GM18498 (cell line): ENCODE measurements around the gene RTP2.

Source experiments
- ATAC-seq: cut with Tn5 transposase; IDR thresholded peaks from one replicate; pipeline ENCODE4 v1.9.1; 2021; ENCODE audit warnings: mild to moderate bottlenecking, moderate library complexity; ENCODE audit not compliant: unreplicated experiment

RTP2 gene

DNA sequence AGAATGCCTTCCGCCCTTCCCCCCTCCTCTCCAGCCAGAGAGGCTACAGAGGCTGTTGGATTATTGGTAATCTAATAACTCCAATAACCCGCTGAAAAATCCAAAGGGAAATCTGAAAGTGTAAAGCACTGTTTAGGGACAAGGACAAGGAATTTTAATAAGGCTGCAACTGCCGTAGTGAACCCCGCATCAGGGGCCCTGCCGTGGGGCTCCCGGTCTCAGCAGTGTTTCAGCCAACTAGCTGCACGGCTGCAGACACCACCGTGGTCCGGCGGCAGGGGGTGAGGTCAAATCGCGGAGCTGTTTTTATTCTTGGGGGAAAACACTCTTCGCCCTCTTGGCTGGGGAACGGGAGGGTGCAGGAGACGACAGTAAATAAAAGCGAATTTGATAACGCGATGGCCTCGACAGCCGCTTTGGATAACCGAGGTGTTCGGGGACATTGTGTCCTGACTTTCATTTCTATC, 36.8 kb upstream of the RTP2 start:
- no peak for ATAC-seq

- ATAC-seq: peak; percentile 64
These were observed 36.2 kb upstream of the RTP2 start for GRCh38 chr3:187738331-187739093.

GRCh38 chr3:187738071-187738330, 35.6 kb upstream of the RTP2 start:
- ATAC-seq: no peak

- ATAC-seq: no peak
These were observed 35.2 kb upstream of the RTP2 start for GRCh38 chr3:187737368-187738070.

DNA sequence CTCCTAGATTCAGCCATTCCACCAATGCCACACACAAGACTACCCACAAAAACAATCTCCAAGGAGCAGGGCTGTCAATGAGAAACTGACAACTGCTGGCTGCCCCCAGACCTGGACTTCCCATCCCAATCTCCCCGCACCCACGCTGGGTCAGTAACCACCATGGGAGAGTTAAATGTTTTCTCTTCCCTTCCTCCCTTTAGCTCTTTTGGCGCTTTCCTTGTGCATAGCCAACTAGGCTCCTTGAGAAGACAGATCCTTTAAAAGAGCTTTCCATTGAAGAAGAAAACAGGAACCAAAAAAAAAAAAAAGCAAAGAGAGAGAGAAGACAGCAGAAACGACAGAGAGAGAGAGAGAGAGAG, 34.6 kb upstream of the RTP2 start:
- ATAC-seq: no peak

GRCh38 chr3:187736418-187736871, 34.1 kb upstream of the RTP2 start:
- ATAC-seq: no peak

- ATAC-seq: no peak
These were observed 33.5 kb upstream of the RTP2 start for GRCh38 chr3:187735837-187736236.

- no peak for ATAC-seq
These were observed 33.0 kb upstream of the RTP2 start for GRCh38 chr3:187735383-187735782.

GRCh38 chr3:187734841-187735240, 32.5 kb upstream of the RTP2 start:
- ATAC-seq: no peak

DNA sequence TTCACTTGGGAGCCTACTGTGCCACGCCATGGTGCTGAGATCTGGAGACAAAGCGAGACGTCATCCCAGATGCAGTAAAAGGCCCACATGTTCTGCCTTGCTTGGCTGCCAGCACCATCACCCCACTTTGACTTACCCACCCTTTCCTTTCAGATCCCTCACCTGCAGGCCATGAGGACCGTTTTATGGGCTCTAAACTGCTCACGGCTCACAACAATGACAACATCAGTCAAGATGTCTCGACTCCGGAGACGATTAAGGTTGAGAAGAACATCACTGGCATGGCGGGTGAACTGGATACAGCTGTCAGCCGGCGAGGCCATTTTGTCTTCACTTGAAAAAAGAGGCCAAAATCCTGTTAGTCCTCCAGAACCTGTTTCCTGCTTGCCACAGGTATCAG, 31.0 kb upstream of the RTP2 start:
- ATAC-seq: no peak

DNA sequence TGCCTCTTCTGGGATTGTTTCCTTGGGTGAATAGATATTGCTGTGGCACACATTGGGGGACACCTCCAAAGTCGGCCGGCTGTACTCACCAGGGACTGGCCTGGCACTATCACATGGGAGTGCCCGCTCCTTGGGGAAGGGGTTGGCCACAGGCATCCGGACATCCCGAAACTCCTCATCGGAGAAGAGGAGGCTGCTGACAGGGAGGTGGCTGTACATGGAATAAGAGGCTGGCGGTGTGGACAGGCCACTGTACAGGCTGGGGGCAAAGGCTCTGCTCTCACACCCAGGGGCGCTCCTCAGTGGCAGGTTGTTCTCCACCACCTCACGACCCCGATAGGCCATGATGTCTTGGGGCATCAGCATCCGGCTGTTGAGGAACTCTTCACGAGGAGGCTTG, 27.2 kb upstream of the RTP2 start:
- ATAC-seq: no peak

GRCh38 chr3:187728940-187729583, 26.7 kb upstream of the RTP2 start:
- no peak for ATAC-seq

- ATAC-seq: no peak
These were observed 25.9 kb upstream of the RTP2 start for GRCh38 chr3:187728248-187728647.

DNA sequence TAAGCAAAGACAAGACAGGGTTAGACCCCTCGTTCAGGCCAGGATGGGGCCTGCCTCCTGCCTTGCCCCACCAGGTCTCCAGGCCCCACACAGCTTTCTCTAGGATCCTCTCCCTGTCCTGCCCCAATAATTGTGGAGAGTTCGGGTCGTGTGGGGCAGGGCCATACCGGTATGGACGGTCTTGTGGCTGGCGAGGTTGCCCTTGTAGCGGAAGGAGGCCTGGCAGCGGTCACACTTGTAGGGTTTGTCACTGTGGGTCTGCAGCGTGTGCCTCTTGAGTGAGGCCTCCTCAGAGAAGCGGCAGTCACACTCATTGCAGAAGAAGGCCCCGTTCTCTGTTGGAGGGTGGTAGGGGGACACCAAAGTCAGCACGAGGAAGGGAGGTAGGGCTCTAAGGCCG, 24.2 kb upstream of the RTP2 start:
- no peak for ATAC-seq

GRCh38 chr3:187725653-187726370, 23.5 kb upstream of the RTP2 start:
- ATAC-seq: no peak

DNA sequence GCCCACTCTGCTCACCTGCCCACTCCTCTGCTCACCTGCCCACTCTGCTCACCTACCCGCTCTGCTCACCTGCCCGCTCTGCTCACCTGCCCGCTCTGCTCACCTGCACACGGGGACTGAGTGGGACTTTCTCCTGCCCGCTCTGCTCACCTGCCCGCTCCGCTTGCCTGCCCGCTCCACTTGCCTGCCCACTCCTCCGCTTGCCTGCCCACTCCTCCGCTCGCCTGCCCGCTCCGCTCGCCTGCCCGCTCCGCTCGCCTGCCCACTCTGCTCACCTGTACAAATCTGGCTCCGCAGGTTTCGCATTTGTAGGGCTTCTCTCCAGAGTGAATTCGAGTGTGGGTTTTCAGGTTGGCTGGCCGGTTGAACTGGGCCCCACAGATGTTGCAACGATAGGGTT, 22.9 kb upstream of the RTP2 start:
- ATAC-seq: no peak

- ATAC-seq: no peak
These were observed 19.9 kb upstream of the RTP2 start for GRCh38 chr3:187722206-187722612.

- no peak for ATAC-seq
These were observed 18.7 kb upstream of the RTP2 start for GRCh38 chr3:187721055-187721454.

GRCh38 chr3:187720337-187720670, 17.9 kb upstream of the RTP2 start:
- no peak for ATAC-seq

DNA sequence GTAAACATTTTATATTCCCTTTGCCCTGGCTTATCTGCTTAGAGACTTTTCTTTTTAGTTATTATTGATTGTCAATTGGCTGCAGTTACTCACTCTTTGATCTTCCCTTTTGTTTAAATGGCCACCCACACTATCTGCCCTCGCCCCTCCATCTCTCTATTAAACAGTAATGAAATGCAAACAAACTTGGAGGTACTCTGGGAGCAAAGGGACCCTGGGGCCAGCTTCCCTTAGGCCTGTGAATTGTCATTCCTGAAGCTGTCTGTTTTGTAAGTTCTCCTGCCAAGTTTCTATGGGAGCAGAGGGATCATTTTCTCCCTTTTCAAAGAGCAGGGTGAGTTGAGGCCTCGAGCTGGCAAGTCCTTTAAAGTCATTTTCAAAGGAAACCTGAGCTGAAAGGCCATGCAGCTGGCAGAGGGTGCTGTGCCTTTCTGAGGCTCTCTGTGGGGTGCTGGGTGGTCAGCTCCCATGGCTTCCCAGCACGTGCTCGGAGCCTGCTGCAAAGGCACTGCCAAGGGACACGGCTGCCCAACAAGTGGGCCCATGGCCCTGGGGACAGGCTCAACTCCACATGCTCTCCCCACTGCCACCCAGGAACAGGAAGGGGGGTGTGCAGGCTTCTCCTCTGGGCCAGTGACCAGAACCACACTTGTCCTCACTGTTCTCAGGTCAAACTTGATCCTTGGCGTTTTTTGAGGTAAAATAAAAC, 17.4 kb upstream of the RTP2 start:
- no peak for ATAC-seq

GRCh38 chr3:187718802-187719201, 16.4 kb upstream of the RTP2 start:
- ATAC-seq: no peak
